H9 (cell line): ENCODE measurements around the gene PHKA2. TPM values are rescaled to one million over a fixed set of nuclear protein-coding genes. Genes with fewer than 3 reads are reported as not detected.

Experiments
- DNase-seq: peaks from one replicate; pipeline ENCODE4 v3.0.0-alpha.2; 2017
- H2AFZ ChIP-seq: one replicate; pipeline ENCODE4 v1.6.1; 2013; ENCODE audit warnings: mild to moderate bottlenecking, low read length, control low read depth, moderate library complexity
- H2AK5ac ChIP-seq: 2 replicates; pipeline ENCODE4 v1.6.1; 2013; ENCODE audit warnings: low read length, control low read depth, mixed read lengths; ENCODE audit not compliant: insufficient read length
- H2BK120ac ChIP-seq: one replicate; pipeline ENCODE4 v1.6.1; 2013; ENCODE audit warnings: low read depth, mild to moderate bottlenecking, low read length, control low read depth, inconsistent platforms; ENCODE audit not compliant: poor library complexity, severe bottlenecking
- H2BK12ac ChIP-seq: 2 replicates; pipeline ENCODE4 v1.6.1; 2013; ENCODE audit warnings: low read length, control low read depth, mixed read lengths, low read depth; ENCODE audit not compliant: insufficient read length
- H2BK15ac ChIP-seq: 2 replicates; pipeline ENCODE4 v1.6.1; 2013; ENCODE audit warnings: low read depth, low read length, control low read depth
- H2BK20ac ChIP-seq: one replicate; pipeline ENCODE4 v1.6.1; 2013; ENCODE audit warnings: low read depth, mild to moderate bottlenecking, low read length, control low read depth, inconsistent platforms; ENCODE audit not compliant: poor library complexity, severe bottlenecking
- H2BK5ac ChIP-seq: 2 replicates; pipeline ENCODE4 v1.6.1; 2013; ENCODE audit warnings: low read length, control low read depth, mixed read lengths; ENCODE audit not compliant: insufficient read length
- H3K14ac ChIP-seq: 2 replicates; pipeline ENCODE4 v1.6.1; 2013; ENCODE audit warnings: low read length, control low read depth; ENCODE audit not compliant: insufficient read depth
- H3K18ac ChIP-seq: 2 replicates; pipeline ENCODE4 v1.6.1; 2013; ENCODE audit warnings: low read depth, mild to moderate bottlenecking, mixed read lengths, low read length, control low read depth; ENCODE audit not compliant: insufficient read length
- H3K23ac ChIP-seq: 2 replicates; pipeline ENCODE4 v1.6.1; 2013; ENCODE audit warnings: low read length, control low read depth, mixed read lengths, low read depth; ENCODE audit not compliant: insufficient read length
- H3K23me2 ChIP-seq: 2 replicates; pipeline ENCODE4 v1.6.1; 2013; ENCODE audit warnings: low read depth, mild to moderate bottlenecking, mixed read lengths, low read length, control low read depth; ENCODE audit not compliant: insufficient read length, poor library complexity, severe bottlenecking
- H3K27ac ChIP-seq: 2 replicates; pipeline ENCODE4 v1.5.1; 2013; ENCODE audit warnings: low read length, control low read depth, mixed read lengths, low read depth; ENCODE audit not compliant: insufficient read length
- H3K27me3 ChIP-seq: 2 replicates; pipeline ENCODE4 v1.6.1; 2013; ENCODE audit warnings: low read length, control low read depth, inconsistent platforms; ENCODE audit not compliant: insufficient read depth
- H3K4ac ChIP-seq: 2 replicates; pipeline ENCODE4 v1.6.1; 2013; ENCODE audit warnings: low read depth, mild to moderate bottlenecking, control low read depth, inconsistent platforms, low read length, moderate library complexity
- H3K4me1 ChIP-seq: 2 replicates; pipeline ENCODE4 v1.6.1; 2013; ENCODE audit warnings: low read length, control low read depth, inconsistent platforms; ENCODE audit not compliant: insufficient read depth
- H3K4me2 ChIP-seq: 2 replicates; pipeline ENCODE4 v1.6.1; 2013; ENCODE audit warnings: low read length, control low read depth, mixed read lengths; ENCODE audit not compliant: insufficient read length, insufficient read depth
- H3K56ac ChIP-seq: 2 replicates; pipeline ENCODE4 v1.6.1; 2013; ENCODE audit warnings: low read depth, mild to moderate bottlenecking, mixed read lengths, low read length, control low read depth; ENCODE audit not compliant: insufficient read length
- H3K79me1 ChIP-seq: 2 replicates; pipeline ENCODE4 v1.6.1; 2013; ENCODE audit warnings: low read depth, mild to moderate bottlenecking, moderate library complexity, low read length, control low read depth, inconsistent platforms; ENCODE audit not compliant: insufficient read depth, poor library complexity, severe bottlenecking
- H3K79me2 ChIP-seq: 2 replicates; pipeline ENCODE4 v1.6.1; 2013; ENCODE audit warnings: low read length, control low read depth, inconsistent platforms; ENCODE audit not compliant: insufficient read depth
- H3K9ac ChIP-seq: 2 replicates; pipeline ENCODE4 v1.6.1; 2013; ENCODE audit warnings: low read length, control low read depth, mixed read lengths; ENCODE audit not compliant: insufficient read length; ENCODE audit errors: extremely low read depth
- H3K9me3 ChIP-seq: one replicate; pipeline ENCODE4 v1.6.1; 2013; ENCODE audit warnings: low read depth, low read length, inconsistent platforms; ENCODE audit not compliant: control insufficient read depth
- H3T11ph ChIP-seq: one replicate; pipeline ENCODE4 v1.6.1; 2013; ENCODE audit warnings: mild to moderate bottlenecking, low read length, control low read depth, inconsistent platforms
- H4K20me1 ChIP-seq: one replicate; pipeline ENCODE4 v1.6.1; 2013; ENCODE audit not compliant: control insufficient read depth, insufficient read length, insufficient read depth
- H4K5ac ChIP-seq: 2 replicates; pipeline ENCODE4 v1.6.1; 2013; ENCODE audit warnings: low read depth, mild to moderate bottlenecking, mixed read lengths, low read length, control low read depth; ENCODE audit not compliant: insufficient read length
- H4K8ac ChIP-seq: replicated peaks from 2 replicates; pipeline ENCODE4 v1.6.1; 2013; ENCODE audit warnings: low read length, control low read depth, mixed read lengths, low read depth; ENCODE audit not compliant: insufficient read length
- H4K91ac ChIP-seq: 2 replicates; pipeline ENCODE4 v1.6.1; 2013; ENCODE audit warnings: low read depth, mild to moderate bottlenecking, moderate library complexity, mixed read lengths, low read length, control low read depth; ENCODE audit not compliant: insufficient read length
- H3K27ac Mint-ChIP-seq, 3 experiments: 2 replicates in 2 of 3; 3 replicates in 1 of 3; pipeline ENCODE4 v1.8.0; 2020 to 2021; ENCODE audit warnings: mixed read lengths in 3 of 3, mild to moderate bottlenecking in 1 of 3, moderate library complexity in 1 of 3
- H3K27me3 Mint-ChIP-seq: 2 replicates; pipeline ENCODE4 v1.8.0; 2021; ENCODE audit warnings: low read depth, mild to moderate bottlenecking, moderate library complexity, mixed read lengths
- H3K36me3 Mint-ChIP-seq, 3 experiments: 2 replicates in 2 of 3; 3 replicates in 1 of 3; pipeline ENCODE4 v1.8.0; 2020 to 2021; ENCODE audit warnings: low read depth in 3 of 3, mixed read lengths in 3 of 3; ENCODE audit not compliant: insufficient read depth in 1 of 3
- H3K4me1 Mint-ChIP-seq, 2 experiments: 2 replicates each; pipeline ENCODE4 v1.8.0; 2020; ENCODE audit warnings: mixed read lengths in 2 of 2
- H3K4me3 Mint-ChIP-seq, 2 experiments: 2 replicates in 1 of 2; 3 replicates in 1 of 2; pipeline ENCODE4 v1.8.0; 2020 to 2021; ENCODE audit warnings: mild to moderate bottlenecking in 2 of 2, mixed read lengths in 2 of 2, moderate library complexity in 1 of 2
- H3K9me3 Mint-ChIP-seq, 2 experiments: 2 replicates in 1 of 2; 3 replicates in 1 of 2; pipeline ENCODE4 v1.8.0; 2020; ENCODE audit warnings: mild to moderate bottlenecking in 2 of 2, mixed read lengths in 2 of 2, moderate library complexity in 1 of 2
- CTCF ChIP-seq: fragments of 200-600 bp; sonication (generic); conservative IDR thresholded peaks from 3 replicates; pipeline ENCODE4 v1.8.0; 2021; ENCODE audit warnings: antibody characterized with exemption, mild to moderate bottlenecking
- WGBS: extraction: QIAGEN DNeasy Blood & Tissue Kit; methylation state at CpG from one replicate; pipeline ENCODE4 v1.1.7; 2013; ENCODE audit warnings: missing lambda C conversion rate, low lambda C conversion rate, mixed read lengths; ENCODE audit not compliant: insufficient read length; ENCODE audit errors: extremely low coverage; 5-methylcytosine and 5-hydroxymethylcytosine counted together
- total RNA-seq: library from RNA; stranded (reverse); gene quantifications from 2 replicates; pipeline ENCODE4 v1.2.1, GENCODE V29; 2021

The PHKA2 gene
- total RNA-seq, 1 experiment from 2014 or later: 24.2 TPM

DNA sequence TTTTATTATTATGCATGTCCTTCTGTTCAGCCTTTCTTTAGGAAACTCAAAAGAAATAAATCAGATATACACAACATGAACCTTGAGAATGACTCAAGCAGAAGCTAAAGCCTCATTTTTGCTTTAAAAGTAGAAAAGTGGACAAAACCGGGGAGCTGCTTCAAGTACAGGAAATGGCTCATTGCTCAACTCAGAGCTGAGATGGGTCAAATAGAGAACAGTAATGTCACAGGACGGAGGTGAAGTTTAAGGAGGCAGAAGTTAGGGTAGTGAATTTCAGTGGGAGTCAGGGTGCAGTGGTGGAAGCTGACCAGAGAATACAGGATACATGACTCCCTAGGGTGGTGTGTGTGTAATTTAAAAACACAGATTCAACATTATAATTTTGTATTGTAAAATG lies 22.2 kb downstream of the PHKA2 start:
- peaks cover 0 to 13% (median 3%) of the 10 kb centered on the region in 3 experiments; a peak in 3 of 7 replicates for H3K36me3 Mint-ChIP-seq
- TF ChIP-seq CTCF: no peak
- Histone ChIP-seq H2AFZ (no peak overlapping the region), H3K9ac (no peak overlapping the region), H3K23me2 (no peaks in the 10 kb centered on the region), H3K27me3 (no peaks in the 10 kb centered on the region), H2BK15ac (no peak overlapping the region), H3K4me2 (no peak overlapping the region), H3K23ac (no peak overlapping the region), H2BK5ac (no peak overlapping the region), H3K4me1 (no peaks in the 10 kb centered on the region), H2BK12ac (no peak overlapping the region), H3K79me2 (no peaks in the 10 kb centered on the region), H2AK5ac (no peak overlapping the region), H4K5ac (no peak overlapping the region), H3K79me1 (no peaks in the 10 kb centered on the region), H3K14ac (no peak overlapping the region), H3K56ac (no peak overlapping the region), H4K20me1 (no peaks in the 10 kb centered on the region), H2BK120ac (no peak overlapping the region), H4K8ac (no peak overlapping the region), H3K9me3 (peaks cover 13% of the 10 kb centered on the region), H4K91ac (no peak overlapping the region), H3K4ac (no peak overlapping the region), H3K27ac (no peak overlapping the region), H3K18ac (no peak overlapping the region), H3T11ph (no peak overlapping the region), H2BK20ac (no peak overlapping the region)
- H3K27me3 Mint-ChIP-seq: no peaks in the 10 kb centered on the region; the same call in 1 of the 2 replicates
- DNase-seq: no peak
- no CpG with 5 or more reads among the region's 2 CpGs for WGBS
- peaks cover 6 to 7% of the 10 kb centered on the region in 2 experiments for H3K4me1 Mint-ChIP-seq
- H3K4me3 Mint-ChIP-seq: no peak overlapping the region
- peaks cover 72 to 74% of the 10 kb centered on the region in 2 experiments for H3K9me3 Mint-ChIP-seq
- no peak overlapping the region for H3K27ac Mint-ChIP-seq
